OCI-M2 (cell line): ENCODE data around the gene SCN8A.
"Not testable (repeated sequence)": the region's sequence is repeated elsewhere in the genome, so short reads cannot be mapped to it uniquely, and the experiment has no call there.

Experiments
- DNase-seq: peaks from one replicate; lab custom pipeline; 2025; ENCODE audit not compliant: unreplicated experiment; lab: John Stamatoyannopoulos, UW

SCN8A gene

GRCh38 chr12:51759695-51760094 is 168.7 kb downstream of the SCN8A start:
- no peak for DNase-seq

- DNase-seq, result no peak
Measured at GRCh38 chr12:51760231-51760630, 169.2 kb downstream of the SCN8A start.

GRCh38 chr12:51763743-51764142 is 172.7 kb downstream of the SCN8A start:
- no peak for DNase-seq

GRCh38 chr12:51766067-51766676 is 175.1 kb downstream of the SCN8A start:
- DNase-seq, result no peak

GRCh38 chr12:51771008-51771407 is 180.0 kb downstream of the SCN8A start:
- no peak for DNase-seq

GRCh38 chr12:51773145-51773869 is 182.3 kb downstream of the SCN8A start:
- no peak for DNase-seq

- DNase-seq, result no peak
Measured at GRCh38 chr12:51774933-51775332, 183.9 kb downstream of the SCN8A start.

GRCh38 chr12:51777457-51777856 is 186.4 kb downstream of the SCN8A start:
- DNase-seq, result no peak

GRCh38 chr12:51777973-51778372 is 186.9 kb downstream of the SCN8A start:
- no peak for DNase-seq

GRCh38 chr12:51779876-51780275 is 188.8 kb downstream of the SCN8A start:
- DNase-seq, result no peak

- DNase-seq, result no peak
Measured at GRCh38 chr12:51784688-51785087, 193.7 kb downstream of the SCN8A start.

GRCh38 chr12:51785906-51786305 is 194.9 kb downstream of the SCN8A start:
- DNase-seq, result no peak

GRCh38 chr12:51788876-51789275 is 197.8 kb downstream of the SCN8A start:
- DNase-seq, result no peak

GRCh38 chr12:51792417-51792816 is 201.4 kb downstream of the SCN8A start:
- no peak for DNase-seq

GRCh38 chr12:51793201-51793600 is 202.2 kb downstream of the SCN8A start:
- no peak for DNase-seq

- no peak for DNase-seq
Measured at GRCh38 chr12:51797301-51797700, 206.3 kb downstream of the SCN8A start.

- DNase-seq, result not testable (repeated sequence)
Measured at GRCh38 chr12:51798051-51798450, 207.0 kb downstream of the SCN8A start.

GRCh38 chr12:51798501-51798900 is 207.5 kb downstream of the SCN8A start:
- no peak for DNase-seq

GRCh38 chr12:51801027-51801426 is 210.0 kb downstream of the SCN8A start:
- no peak for DNase-seq

GRCh38 chr12:51806896-51807295 is 215.9 kb downstream of the SCN8A start:
- no peak for DNase-seq

GRCh38 chr12:51809193-51809592 is 218.2 kb downstream of the SCN8A start:
- no peak for DNase-seq
